ENCODE data around the gene RABGAP1. TPM values are rescaled to one million over a fixed set of nuclear protein-coding genes. Genes with fewer than 3 reads are reported as not detected.

RABGAP1 gene
- total RNA-seq, 1 donor from 2014 or later: 58.1 TPM

GRCh38 chr9:123074628-123075027 lies 133.8 kb downstream of the RABGAP1 start:
- H3K27ac Mint-ChIP-seq: no peak overlapping the region
- POLR2A ChIA-PET: no interaction called here

GRCh38 chr9:123080444-123080843 lies 139.6 kb downstream of the RABGAP1 start:
- H3K4me1 Mint-ChIP-seq: peaks cover 16% of the 10 kb centered on the region
- H3K27me3 Mint-ChIP-seq: no peaks in the 10 kb centered on the region
- ATAC-seq (ENCODE audit: low read depth): no peak
- CTCF ChIA-PET: interaction anchor here (0.6 to 5.8 kb wide), 8 partner anchors 10 to 305 kb away, joined by 3 to 118 read pairs (median 6); no protein-coding TSS in a partner anchor
- H3K4me3 Mint-ChIP-seq: no peak overlapping the region
- TF ChIP-seq, protein P1, sequence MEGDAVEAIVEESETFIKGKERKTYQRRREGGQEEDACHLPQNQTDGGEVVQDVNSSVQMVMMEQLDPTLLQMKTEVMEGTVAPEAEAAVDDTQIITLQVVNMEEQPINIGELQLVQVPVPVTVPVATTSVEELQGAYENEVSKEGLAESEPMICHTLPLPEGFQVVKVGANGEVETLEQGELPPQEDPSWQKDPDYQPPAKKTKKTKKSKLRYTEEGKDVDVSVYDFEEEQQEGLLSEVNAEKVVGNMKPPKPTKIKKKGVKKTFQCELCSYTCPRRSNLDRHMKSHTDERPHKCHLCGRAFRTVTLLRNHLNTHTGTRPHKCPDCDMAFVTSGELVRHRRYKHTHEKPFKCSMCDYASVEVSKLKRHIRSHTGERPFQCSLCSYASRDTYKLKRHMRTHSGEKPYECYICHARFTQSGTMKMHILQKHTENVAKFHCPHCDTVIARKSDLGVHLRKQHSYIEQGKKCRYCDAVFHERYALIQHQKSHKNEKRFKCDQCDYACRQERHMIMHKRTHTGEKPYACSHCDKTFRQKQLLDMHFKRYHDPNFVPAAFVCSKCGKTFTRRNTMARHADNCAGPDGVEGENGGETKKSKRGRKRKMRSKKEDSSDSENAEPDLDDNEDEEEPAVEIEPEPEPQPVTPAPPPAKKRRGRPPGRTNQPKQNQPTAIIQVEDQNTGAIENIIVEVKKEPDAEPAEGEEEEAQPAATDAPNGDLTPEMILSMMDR (IDR thresholded peaks at IDR 0.05): no peak
- peaks cover 84% of the 10 kb centered on the region for H3K36me3 Mint-ChIP-seq (ENCODE audit: low read depth)
- H3K9me3 Mint-ChIP-seq: no peaks in the 10 kb centered on the region
- intact Hi-C loops (cut with micrococcal nuclease): no loop called here
- no peak overlapping the region for H3K27ac Mint-ChIP-seq
- POLR2A ChIA-PET: interaction anchor here (1.3 kb wide), 1 partner anchor 15 kb away, joined by 6 read pairs; no protein-coding TSS in a partner anchor
- no peak for DNase-seq

More at GRCh38 chr9:123074628-123075027, 133.8 kb downstream of the RABGAP1 start:
- no peaks in the 10 kb centered on the region for H3K9me3 Mint-ChIP-seq
- TF ChIP-seq, protein P1 (IDR thresholded peaks at IDR 0.05): no peak
- H3K27me3 Mint-ChIP-seq: no peaks in the 10 kb centered on the region
- H3K36me3 Mint-ChIP-seq (ENCODE audit: low read depth): peaks cover 75% of the 10 kb centered on the region
- DNase-seq (no peak), ATAC-seq (ENCODE audit: low read depth) (no peak)
- H3K4me3 Mint-ChIP-seq: no peak overlapping the region
- peaks cover 17% of the 10 kb centered on the region for H3K4me1 Mint-ChIP-seq
- intact Hi-C loops (cut with micrococcal nuclease): no loop called here
- CTCF ChIA-PET: interaction anchor here (0.7 to 6.1 kb wide), 2 partner anchors 275 to 280 kb away, joined by 3 to 41 read pairs; no protein-coding TSS in a partner anchor

DNA sequence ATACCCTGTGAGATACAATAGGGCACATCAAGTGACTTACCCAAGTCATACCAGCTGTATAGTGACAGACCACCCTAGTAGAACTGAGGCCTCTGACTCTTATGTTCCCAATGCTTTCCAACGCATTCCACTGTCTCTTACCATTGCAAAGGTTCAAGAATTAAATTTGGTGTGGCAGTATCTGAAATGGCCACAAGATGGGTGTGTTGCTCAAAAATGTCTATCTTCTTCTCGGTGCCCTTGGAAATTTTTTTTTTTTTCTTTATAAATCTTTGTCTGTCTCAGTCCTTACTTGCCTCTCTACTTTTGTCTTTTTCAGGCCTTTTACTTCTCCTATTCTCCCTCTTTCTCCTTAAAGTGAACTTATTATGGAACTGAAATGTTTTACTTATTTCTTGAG lies 141.0 kb downstream of the RABGAP1 start:
- TF ChIP-seq, protein P1 (IDR thresholded peaks at IDR 0.05): peak; percentile 44
- H3K27me3 Mint-ChIP-seq: no peaks in the 10 kb centered on the region
- intact Hi-C loops (cut with micrococcal nuclease): loop anchor here (1.0 kb wide), 3 partner anchors 143 to 303 kb away; no protein-coding TSS in a partner anchor
- H3K36me3 Mint-ChIP-seq (ENCODE audit: low read depth): peaks cover 81% of the 10 kb centered on the region
- no peak overlapping the region for H3K4me3 Mint-ChIP-seq
- CTCF ChIA-PET: interaction anchor here (1.0 to 5.8 kb wide), 11 partner anchors 11 to 272 kb away, joined by 3 to 118 read pairs (median 5); no protein-coding TSS in a partner anchor
- peaks cover 19% of the 10 kb centered on the region for H3K4me1 Mint-ChIP-seq
- no peak for DNase-seq
- POLR2A ChIA-PET: interaction anchor here (0.8 to 1.6 kb wide), 3 partner anchors 14 to 268 kb away, joined by 3 to 7 read pairs (median 6); no protein-coding TSS in a partner anchor
- H3K27ac Mint-ChIP-seq: no peak overlapping the region
- ATAC-seq (ENCODE audit: low read depth): peak; percentile 66
- no peaks in the 10 kb centered on the region for H3K9me3 Mint-ChIP-seq

GRCh38 chr9:123083680-123084079 lies 142.9 kb downstream of the RABGAP1 start:
- Mint-ChIP-seq H3K9me3 (no peaks in the 10 kb centered on the region), H3K27me3 (no peaks in the 10 kb centered on the region), H3K36me3 (ENCODE audit: low read depth) (peaks cover 74% of the 10 kb centered on the region), H3K27ac (no peak overlapping the region), H3K4me1 (peaks cover 24% of the 10 kb centered on the region), H3K4me3 (no peak overlapping the region)
- ChIA-PET CTCF (interaction anchor here (1.4 to 5.8 kb wide), 4 partner anchors 9 to 270 kb away, joined by 4 to 118 read pairs (median 12); no protein-coding TSS in a partner anchor), POLR2A (interaction anchor here (0.9 kb wide), 1 partner anchor 266 kb away, joined by 3 read pairs; no protein-coding TSS in a partner anchor)
- TF ChIP-seq, protein P1 (IDR thresholded peaks at IDR 0.05): no peak
- ATAC-seq (ENCODE audit: low read depth) (no peak), DNase-seq (no peak)
- intact Hi-C loops (cut with micrococcal nuclease): no loop called here

DNA sequence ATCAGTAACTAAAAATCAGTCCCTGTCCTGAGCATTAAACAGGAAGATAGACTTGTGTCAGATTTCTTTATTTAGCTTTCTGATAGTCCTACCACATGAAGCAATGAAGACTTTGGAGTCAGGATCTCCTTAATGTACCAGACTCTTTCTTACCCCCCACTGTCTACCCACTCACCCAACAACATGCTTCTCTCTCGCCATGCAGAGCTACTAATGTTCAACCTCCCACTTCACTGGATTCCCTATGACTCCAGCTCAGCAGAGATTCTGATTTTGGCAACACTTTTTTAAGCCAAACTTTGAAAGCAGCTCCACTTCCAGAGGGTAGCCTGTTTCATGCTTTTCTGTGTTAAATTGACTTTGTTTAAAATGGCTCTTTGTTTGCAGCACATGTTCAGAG lies 143.4 kb downstream of the RABGAP1 start:
- intact Hi-C loops (cut with micrococcal nuclease): no loop called here
- H3K9me3 Mint-ChIP-seq: no peaks in the 10 kb centered on the region
- DNase-seq: no peak
- peaks cover 68% of the 10 kb centered on the region for H3K36me3 Mint-ChIP-seq (ENCODE audit: low read depth)
- CTCF ChIA-PET: interaction anchor here (1.2 to 5.8 kb wide), 5 partner anchors 8 to 270 kb away, joined by 3 to 118 read pairs (median 8); no protein-coding TSS in a partner anchor
- no peak for ATAC-seq (ENCODE audit: low read depth)
- TF ChIP-seq, protein P1 (IDR thresholded peaks at IDR 0.05): no peak
- H3K27me3 Mint-ChIP-seq: no peaks in the 10 kb centered on the region
- no peak overlapping the region for H3K4me3 Mint-ChIP-seq
- H3K4me1 Mint-ChIP-seq: peaks cover 30% of the 10 kb centered on the region
- H3K27ac Mint-ChIP-seq: no peak overlapping the region
- POLR2A ChIA-PET: interaction anchor here (0.9 kb wide), 1 partner anchor 265 kb away, joined by 3 read pairs; no protein-coding TSS in a partner anchor
